Testis (tissue), 3 donors: ENCODE data around the gene ADARB1. TPM values are rescaled to one million over a fixed set of nuclear protein-coding genes. Genes with fewer than 3 reads are reported as not detected.

Experiments
- DNase-seq: peaks from one replicate; pipeline ENCODE4 v3.0.0-alpha.2; 2019
- H3K27ac ChIP-seq, 2 donors: fragments of 200-600 bp; sonication (generic); one replicate each; pipeline ENCODE4 v1.5.1; 2019
- H3K27me3 ChIP-seq: fragments of 200-600 bp; sonication (generic); one replicate; pipeline ENCODE4 v1.5.1; 2019
- H3K36me3 ChIP-seq: fragments of 200-600 bp; sonication (generic); one replicate; pipeline ENCODE4 v1.5.1; 2017; ENCODE audit warnings: low read depth; ENCODE audit errors: missing control alignments
- H3K4me1 ChIP-seq: fragments of 200-600 bp; sonication (generic); one replicate; pipeline ENCODE4 v1.5.1; 2019
- H3K4me3 ChIP-seq, 2 donors: fragments of 200-600 bp; sonication (generic); one replicate each; pipeline ENCODE4 v1.5.1; 2017 to 2019
- H3K9me3 ChIP-seq: fragments of 200-600 bp; sonication (generic); one replicate; pipeline ENCODE4 v1.5.1; 2017
- POLR2A ChIP-seq: fragments of 450-650 bp; IDR thresholded peaks from one replicate; pipeline ENCODE4 v1.6.1; 2017; ENCODE audit warnings: antibody characterized with exemption, mild to moderate bottlenecking, moderate library complexity
- WGBS, 2 donors: methylation state at CpG; one replicate each; pipeline ENCODE4 v1.1.5; 2018; 5-methylcytosine and 5-hydroxymethylcytosine counted together
- intact Hi-C: fragments of 100-400 bp; cut with DNase I; formaldehyde crosslinking; loops from one replicate; pipeline ENCODE4 v1.15.1; 2023; ENCODE audit warnings: low total_unique reads
- polyA plus RNA-seq: library from polyadenylated mRNA; stranded (reverse); fragments of 350-450 nt; fragmentation: Illumina TruSeq; extraction: RNeasy Lipid Tissue Mini Kit (QIAGEN cat#74804); gene quantifications from one replicate; pipeline ENCODE4 v1.2.3, GENCODE V29; 2014; ENCODE audit warnings: low read depth, low replicate concordance; ENCODE audit not compliant: insufficient read depth
- total RNA-seq, 2 donors: library from RNA; depleted of rRNA; stranded (reverse); fragments of >200 nt; gene quantifications; one replicate each; pipeline ENCODE4 v1.2.3, GENCODE V29; 2016
- TF ChIP-seq, protein P1 (sequence below), 3 experiments: fragments of 450-650 bp in 2 of 3; fragments of 200-600 bp in 1 of 3; sonication (generic) in 1 of 3; IDR thresholded peaks; one replicate each; pipeline ENCODE4 v1.5.1; 2016 to 2019; ENCODE audit warnings: antibody characterized with exemption in 3 of 3, mild to moderate bottlenecking in 2 of 3, moderate library complexity in 1 of 3

ADARB1 gene
- total and polyA plus RNA-seq, 3 donors from 2014 or later = 17.6 to 23.0 (median 17.6) TPM

DNA sequence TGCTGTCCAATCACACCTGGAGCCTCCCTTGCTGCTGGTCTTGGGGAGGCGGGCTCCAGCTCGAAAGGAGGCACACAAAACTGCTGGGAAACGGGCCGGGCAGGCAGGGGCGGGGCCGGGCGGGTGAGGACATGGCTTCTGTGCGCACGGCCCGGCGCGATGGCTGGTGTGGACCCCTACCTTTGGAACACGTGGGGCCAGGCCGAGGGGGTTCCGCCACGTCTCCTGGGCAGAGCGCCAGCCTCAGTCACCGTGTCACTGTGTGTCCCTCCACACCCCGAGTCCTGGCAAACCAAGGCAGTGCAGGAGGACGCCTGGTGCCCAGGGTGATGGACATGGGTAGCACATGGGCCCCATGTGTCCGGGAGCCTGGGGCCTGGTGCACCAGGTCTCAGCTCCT, 42.0 kb upstream of the ADARB1 start:
- no peaks in the 10 kb centered on the region for H3K9me3 ChIP-seq
- H3K4me3 ChIP-seq = no peak overlapping the region
- H3K27ac ChIP-seq = no peak overlapping the region
- 74 to 90% methylated on average over 3 to 21 of the region's 21 CpGs for WGBS, 2 donors
- intact Hi-C loops = no loop called here
- H3K36me3 ChIP-seq = no peaks in the 10 kb centered on the region
- H3K4me1 ChIP-seq = peaks cover 27% of the 10 kb centered on the region
- H3K27me3 ChIP-seq = no peaks in the 10 kb centered on the region
- TF ChIP-seq POLR2A = no peak
- TF ChIP-seq, protein P1, sequence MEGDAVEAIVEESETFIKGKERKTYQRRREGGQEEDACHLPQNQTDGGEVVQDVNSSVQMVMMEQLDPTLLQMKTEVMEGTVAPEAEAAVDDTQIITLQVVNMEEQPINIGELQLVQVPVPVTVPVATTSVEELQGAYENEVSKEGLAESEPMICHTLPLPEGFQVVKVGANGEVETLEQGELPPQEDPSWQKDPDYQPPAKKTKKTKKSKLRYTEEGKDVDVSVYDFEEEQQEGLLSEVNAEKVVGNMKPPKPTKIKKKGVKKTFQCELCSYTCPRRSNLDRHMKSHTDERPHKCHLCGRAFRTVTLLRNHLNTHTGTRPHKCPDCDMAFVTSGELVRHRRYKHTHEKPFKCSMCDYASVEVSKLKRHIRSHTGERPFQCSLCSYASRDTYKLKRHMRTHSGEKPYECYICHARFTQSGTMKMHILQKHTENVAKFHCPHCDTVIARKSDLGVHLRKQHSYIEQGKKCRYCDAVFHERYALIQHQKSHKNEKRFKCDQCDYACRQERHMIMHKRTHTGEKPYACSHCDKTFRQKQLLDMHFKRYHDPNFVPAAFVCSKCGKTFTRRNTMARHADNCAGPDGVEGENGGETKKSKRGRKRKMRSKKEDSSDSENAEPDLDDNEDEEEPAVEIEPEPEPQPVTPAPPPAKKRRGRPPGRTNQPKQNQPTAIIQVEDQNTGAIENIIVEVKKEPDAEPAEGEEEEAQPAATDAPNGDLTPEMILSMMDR (IDR thresholded peaks at IDR 0.05) = no peak
- no peak for DNase-seq

DNA sequence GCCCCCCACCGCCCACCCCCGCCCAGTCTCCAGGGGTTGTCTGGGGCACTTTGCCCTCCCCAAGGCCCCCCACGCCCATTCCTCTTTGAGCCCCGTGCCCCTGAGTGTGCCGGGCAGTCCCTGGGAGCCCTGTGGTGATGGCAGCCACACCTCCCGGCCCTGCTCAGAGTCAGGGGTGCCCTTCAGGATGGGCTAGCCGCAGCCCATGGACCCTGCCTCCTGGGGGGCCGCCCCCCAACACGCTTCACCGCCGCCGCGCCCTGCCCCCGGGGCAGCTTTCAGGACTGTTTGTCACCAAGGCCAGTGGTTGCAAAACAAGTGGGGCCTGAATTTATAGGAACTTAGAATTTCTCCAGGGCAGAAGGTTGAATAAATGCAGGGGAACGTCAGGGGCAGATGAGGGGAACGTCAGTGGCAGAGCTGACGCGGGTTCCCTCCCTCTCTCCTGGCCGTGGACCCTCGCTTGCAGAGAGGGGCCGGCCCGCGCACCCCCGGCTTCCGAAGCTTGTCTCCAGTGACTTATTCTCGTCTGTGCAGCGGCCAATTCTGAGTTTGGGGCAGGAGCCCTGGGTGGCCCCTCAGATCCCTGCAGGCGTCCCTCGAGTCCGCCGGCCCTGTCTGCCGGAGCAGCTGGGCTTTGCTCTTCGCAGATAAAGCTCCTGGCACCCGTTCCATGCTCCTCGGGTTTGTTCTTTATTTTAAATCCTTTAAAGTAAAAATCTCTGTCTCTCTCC, 41.2 kb upstream of the ADARB1 start:
- TF ChIP-seq, protein P1 (IDR thresholded peaks at IDR 0.05) = no peak
- no peak for TF ChIP-seq POLR2A
- Histone ChIP-seq H3K4me3 (no peak overlapping the region), H3K27me3 (no peaks in the 10 kb centered on the region), H3K9me3 (no peaks in the 10 kb centered on the region), H3K36me3 (no peaks in the 10 kb centered on the region), H3K4me1 (peaks cover 27% of the 10 kb centered on the region), H3K27ac (no peak overlapping the region)
- intact Hi-C loops = no loop called here
- DNase-seq = peak; percentile 62
- 41 to 55% methylated on average over 29 to 35 of the region's 35 CpGs for WGBS, 2 donors

DNA sequence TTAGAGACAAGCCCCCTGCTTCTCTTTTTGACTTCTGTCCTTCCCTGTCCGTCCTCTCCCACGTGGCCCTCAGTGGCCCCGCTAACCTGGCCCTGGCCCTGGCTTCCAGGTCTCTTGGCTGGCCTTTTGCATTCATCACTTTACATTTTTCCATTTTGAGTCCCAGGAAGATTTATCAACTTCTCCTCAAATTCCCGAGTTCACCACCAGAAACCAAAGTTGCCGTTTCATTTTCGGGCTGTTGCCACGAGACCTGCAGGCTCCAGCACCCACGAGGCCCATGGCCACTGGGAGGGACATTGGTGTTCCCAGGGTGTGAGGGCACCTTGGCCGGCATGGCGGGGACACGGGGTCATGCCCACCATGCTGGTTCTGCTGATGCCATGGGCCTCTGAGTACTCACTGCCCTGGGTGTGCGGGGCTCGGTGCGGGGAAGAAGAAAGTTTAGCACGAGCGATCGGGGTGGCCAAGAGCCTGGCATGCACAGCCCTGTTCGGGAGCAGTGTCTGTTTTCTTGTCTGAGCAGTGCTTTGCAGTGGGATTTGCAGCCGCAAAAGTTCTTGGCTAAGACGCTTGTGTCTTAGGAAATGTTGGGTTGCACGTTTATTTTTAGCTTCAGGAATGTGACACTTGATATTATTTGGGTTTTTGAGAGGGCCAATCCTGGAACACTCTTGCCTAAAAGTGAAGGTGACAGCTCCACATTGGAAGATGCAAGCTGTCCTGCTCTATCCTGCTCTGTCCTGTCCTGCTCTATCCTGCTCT, 40.4 kb upstream of the ADARB1 start:
- peak; percentile 34 for DNase-seq
- Histone ChIP-seq H3K36me3 (no peaks in the 10 kb centered on the region), H3K9me3 (no peaks in the 10 kb centered on the region), H3K4me1 (peaks cover 27% of the 10 kb centered on the region), H3K27me3 (no peaks in the 10 kb centered on the region), H3K4me3 (no peak overlapping the region), H3K27ac (no peak overlapping the region)
- intact Hi-C loops = no loop called here
- no peak for TF ChIP-seq POLR2A
- TF ChIP-seq, protein P1 (IDR thresholded peaks at IDR 0.05) = no peak
- 52 to 59% methylated on average over 20 to 21 of the region's 21 CpGs for WGBS, 2 donors

GRCh38 chr21:45034556-45035476, 39.6 kb upstream of the ADARB1 start:
- H3K9me3 ChIP-seq = no peaks in the 10 kb centered on the region
- no peaks in the 10 kb centered on the region for H3K36me3 ChIP-seq
- H3K4me1 ChIP-seq = peaks cover 27% of the 10 kb centered on the region
- TF ChIP-seq POLR2A = no peak
- TF ChIP-seq, protein P1 (IDR thresholded peaks at IDR 0.05) = no peak
- WGBS, 2 donors = 86 to 91% methylated on average over 17 to 23 of the region's 23 CpGs
- DNase-seq = no peak
- no peak overlapping the region for H3K27ac ChIP-seq
- no peaks in the 10 kb centered on the region for H3K27me3 ChIP-seq
- intact Hi-C loops = no loop called here
- no peak overlapping the region for H3K4me3 ChIP-seq
